ENCODE measurements around the gene CNIH2.
"Not testable (repeated sequence)": the region's sequence is repeated elsewhere in the genome, so short reads cannot be mapped to it uniquely, and the experiment has no call there.

The CNIH2 gene

DNA sequence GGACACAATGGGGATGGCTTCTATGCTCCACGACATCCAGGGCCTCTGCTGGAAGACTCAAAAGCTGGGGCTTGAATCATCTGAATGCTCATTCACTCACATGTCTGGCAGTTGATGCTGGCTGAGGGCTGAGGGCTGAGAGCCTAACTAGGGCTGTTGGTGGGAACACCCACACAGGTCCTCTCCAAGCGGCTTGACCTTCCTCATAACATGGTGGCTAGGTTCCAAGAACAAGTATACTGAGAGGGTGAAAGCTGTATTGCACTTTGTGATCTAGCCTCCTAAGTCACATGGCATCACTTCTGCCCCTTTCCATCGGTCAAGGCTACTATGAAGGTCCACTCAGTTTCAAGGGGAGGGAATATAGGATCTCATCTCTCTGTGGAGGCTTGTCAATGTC, 21.2 kb downstream of the CNIH2 start:
- Mint-ChIP-seq H3K36me3 (ENCODE audit: low read depth) (no peaks in the 10 kb centered on the region), H3K27me3 (peaks cover 3% of the 10 kb centered on the region), H3K9me3 (no peaks in the 10 kb centered on the region), H3K4me3 (no peak overlapping the region), H3K27ac (no peak overlapping the region), H3K4me1 (ENCODE audit: low read depth) (no peaks in the 10 kb centered on the region)
- DNase-seq, result no peak

DNA sequence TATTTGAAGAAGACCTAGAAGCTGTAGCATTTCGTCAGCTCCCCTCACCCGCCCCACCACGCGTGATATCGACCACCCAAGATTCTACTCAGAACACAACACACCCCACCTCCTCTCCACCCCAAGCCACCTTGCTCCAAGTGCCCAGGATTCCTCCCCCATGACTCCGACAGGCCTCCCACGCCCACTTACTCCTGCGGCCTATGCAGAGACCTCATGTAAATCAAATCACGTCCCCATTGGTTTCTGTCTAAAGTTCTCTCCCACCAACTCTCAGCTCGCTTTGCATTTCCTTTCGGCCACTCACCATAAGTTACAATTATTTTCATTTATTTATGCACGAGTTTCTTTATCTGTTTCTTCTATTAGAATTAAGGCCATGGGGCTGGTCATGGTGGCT, 24.7 kb downstream of the CNIH2 start:
- Mint-ChIP-seq H3K9me3 (no peaks in the 10 kb centered on the region), H3K27ac (no peak overlapping the region), H3K4me3 (no peak overlapping the region), H3K27me3 (no peaks in the 10 kb centered on the region), H3K36me3 (ENCODE audit: low read depth) (no peaks in the 10 kb centered on the region), H3K4me1 (ENCODE audit: low read depth) (no peaks in the 10 kb centered on the region)
- no peak for DNase-seq

DNA sequence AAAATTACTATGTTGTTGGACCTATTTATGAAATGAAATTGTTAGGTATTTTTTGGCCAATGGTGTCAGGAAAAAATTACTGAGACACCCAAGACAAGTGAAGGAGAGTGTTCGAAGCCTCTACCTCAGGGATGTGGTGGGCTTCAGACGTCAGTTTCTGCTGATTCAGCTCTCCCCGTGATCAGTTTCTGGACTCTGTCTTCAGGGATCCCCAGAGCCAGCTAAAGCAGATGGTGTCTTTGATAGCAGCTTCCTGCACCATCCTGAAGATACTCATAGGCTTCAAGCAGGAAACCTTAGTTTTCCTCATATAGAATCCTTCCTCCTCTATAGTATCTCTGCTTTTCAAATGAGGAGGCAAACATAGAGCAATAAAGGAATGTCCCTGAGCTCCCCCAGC, 31.5 kb downstream of the CNIH2 start:
- Mint-ChIP-seq H3K9me3 (no peaks in the 10 kb centered on the region), H3K4me3 (no peak overlapping the region), H3K27ac (no peak overlapping the region), H3K27me3 (no peaks in the 10 kb centered on the region), H3K4me1 (ENCODE audit: low read depth) (peaks cover 24% of the 10 kb centered on the region), H3K36me3 (ENCODE audit: low read depth) (no peaks in the 10 kb centered on the region)
- no peak for DNase-seq

DNA sequence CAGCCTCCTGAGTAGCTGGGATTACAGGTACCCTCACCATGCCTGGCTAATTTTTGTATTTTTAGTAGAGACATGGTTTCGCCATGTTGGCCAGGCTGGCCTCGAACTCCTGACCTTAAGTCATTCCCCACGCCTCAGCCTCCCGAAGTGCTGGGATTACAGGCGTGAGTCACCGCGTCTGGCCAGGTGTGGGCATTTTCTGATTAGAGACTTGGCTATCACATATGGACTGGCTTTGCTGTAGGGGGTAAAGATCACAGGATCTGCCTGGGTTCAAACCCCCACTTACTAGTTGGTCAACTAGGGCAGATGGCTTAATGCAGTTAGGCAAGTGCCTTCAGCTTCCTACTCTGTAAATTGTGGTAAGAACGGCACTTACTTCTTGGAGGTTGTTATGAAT, 32.3 kb downstream of the CNIH2 start:
- Mint-ChIP-seq H3K27me3 (no peaks in the 10 kb centered on the region), H3K9me3 (no peaks in the 10 kb centered on the region), H3K36me3 (ENCODE audit: low read depth) (no peaks in the 10 kb centered on the region), H3K4me3 (no peak overlapping the region), H3K4me1 (ENCODE audit: low read depth) (peaks cover 31% of the 10 kb centered on the region), H3K27ac (no peak overlapping the region)
- DNase-seq, result no peak

DNA sequence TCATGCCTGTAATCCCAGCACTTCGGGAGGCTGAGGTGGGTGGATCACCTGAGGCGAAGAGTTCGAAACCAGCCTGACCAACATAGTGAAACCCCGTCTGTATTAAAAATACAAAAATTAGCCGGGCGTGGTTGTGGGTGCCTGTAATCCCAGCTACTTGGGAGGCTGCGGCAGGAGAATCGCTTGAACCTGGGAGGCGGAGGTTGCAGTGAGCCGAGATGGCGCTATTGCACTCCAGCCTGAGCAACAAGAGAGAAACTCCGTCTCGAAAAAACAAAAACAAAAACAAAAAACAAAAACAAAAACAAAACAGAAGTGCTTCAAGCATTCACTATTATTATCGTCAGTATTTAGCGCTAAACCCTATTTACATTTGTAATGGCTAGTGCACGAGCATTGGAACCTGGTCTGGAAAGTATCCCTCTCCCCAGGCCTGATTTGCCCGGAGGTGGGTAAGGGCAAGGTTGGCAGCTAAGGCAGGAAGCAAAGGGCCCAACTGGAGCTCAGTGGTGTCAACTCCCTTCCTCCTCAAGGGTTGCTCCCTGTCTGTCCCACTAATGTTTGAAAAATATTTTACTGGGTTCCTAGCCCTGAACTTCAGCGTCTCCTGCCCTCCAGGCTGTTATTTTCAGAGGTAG, 32.9 kb downstream of the CNIH2 start:
- H3K27ac Mint-ChIP-seq; H3K9me3 Mint-ChIP-seq; H3K4me3 Mint-ChIP-seq; DNase-seq; H3K36me3 Mint-ChIP-seq (ENCODE audit: low read depth); H3K27me3 Mint-ChIP-seq: not testable (repeated sequence)
- H3K4me1 Mint-ChIP-seq (ENCODE audit: low read depth), result peaks cover 37% of the 10 kb centered on the region

DNA sequence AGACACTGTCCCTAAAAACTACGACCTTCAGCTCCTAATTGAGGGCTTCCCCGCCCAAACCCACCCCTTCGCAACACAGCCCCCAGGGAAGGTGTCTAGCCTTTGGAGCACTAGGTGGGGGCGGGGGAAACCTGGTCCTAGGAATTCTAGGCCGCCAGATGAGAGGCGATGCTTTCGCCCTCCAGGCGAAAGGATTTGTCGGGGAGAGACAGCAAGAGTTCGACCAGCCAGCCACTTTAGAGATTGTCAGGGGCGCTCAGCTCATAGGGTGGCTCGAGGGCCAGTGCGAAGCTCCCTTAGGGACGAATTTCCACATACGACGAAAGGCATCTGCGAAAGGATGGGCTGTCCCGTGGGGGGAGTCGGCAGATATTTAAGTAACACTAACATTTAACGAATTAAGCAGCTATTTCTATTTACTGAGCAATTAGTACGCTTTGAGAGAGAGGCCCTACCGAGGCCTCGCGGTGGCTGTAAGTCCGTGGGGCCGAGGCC, 33.5 kb downstream of the CNIH2 start:
- Mint-ChIP-seq H3K36me3 (ENCODE audit: low read depth) (no peaks in the 10 kb centered on the region), H3K4me3 (peak overlapping the region; percentile 82), H3K9me3 (no peaks in the 10 kb centered on the region), H3K27me3 (no peaks in the 10 kb centered on the region), H3K4me1 (ENCODE audit: low read depth) (peaks cover 41% of the 10 kb centered on the region), H3K27ac (peak overlapping the region; percentile 99)
- no peak for DNase-seq

DNA sequence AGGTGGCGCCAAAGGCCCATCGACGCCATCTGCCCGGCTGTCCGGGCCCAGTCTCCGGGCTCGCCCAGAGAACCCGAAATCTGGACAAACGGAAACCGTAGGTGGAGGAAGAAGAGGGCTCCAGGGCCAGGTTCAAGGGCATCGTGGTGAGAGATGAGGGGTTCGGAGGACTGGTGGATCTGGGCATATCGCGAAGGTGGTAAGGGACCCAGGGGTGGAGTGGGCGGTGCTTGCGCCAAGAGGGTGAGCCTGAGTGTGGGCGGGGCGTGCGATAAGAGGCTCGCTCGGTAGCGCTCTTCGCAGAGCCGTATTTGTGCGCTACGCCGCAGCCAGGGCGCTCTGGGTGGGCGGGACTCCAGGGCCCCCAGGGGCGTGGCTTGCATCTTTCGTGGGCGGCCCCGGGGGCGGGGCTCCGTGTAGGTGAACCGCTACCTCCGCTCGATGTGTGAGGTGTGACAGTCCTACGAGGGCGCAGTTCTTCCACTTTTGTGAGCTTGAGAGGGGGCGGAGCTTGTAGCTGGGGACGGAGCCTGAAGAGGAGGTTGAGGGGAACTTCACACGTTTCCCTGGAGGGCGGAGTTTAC, 34.1 kb downstream of the CNIH2 start:
- Mint-ChIP-seq H3K27me3 (no peaks in the 10 kb centered on the region), H3K36me3 (ENCODE audit: low read depth) (no peaks in the 10 kb centered on the region), H3K27ac (peak overlapping the region; percentile 99), H3K4me3 (peak overlapping the region; percentile 82), H3K9me3 (no peaks in the 10 kb centered on the region), H3K4me1 (ENCODE audit: low read depth) (peaks cover 41% of the 10 kb centered on the region)
- peak; percentile 99 for DNase-seq

DNA sequence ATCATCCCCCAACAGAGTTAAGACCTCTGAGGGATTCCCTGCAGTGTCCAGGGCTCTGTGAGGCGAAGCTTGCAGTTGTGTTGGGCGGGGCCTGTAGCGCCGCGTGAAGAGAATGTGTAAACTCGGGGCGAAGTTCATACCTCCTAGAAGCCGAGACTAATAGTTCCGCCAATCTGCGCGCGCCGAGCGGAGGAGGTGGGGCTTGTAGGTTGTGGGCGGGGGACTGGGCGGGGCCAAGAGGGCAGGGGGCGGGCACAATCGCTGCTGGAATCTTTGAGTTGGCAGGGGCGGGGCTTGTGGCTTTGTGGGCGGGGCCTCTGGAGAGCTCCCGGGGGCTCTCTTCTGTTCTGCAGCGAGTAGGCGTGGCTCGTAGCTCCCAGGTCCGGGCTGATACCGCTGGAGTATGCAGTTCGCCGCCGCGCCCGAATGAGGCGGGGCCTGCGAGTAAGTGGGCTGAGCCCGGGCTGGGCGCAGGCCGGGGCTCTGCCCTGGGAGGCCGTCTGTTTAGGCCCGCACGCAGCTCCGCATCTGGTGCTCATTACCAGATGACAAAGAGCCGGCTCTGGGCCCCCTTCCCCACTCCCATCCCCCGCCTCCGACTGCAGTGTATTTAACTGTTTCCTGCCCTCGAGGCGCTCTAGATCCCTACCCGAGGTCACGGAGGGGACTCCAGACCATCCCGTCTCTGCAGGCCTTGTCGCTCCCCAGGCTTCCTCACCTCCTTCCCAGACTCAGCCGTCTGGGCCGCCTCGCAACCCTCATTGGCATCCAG, 34.8 kb downstream of the CNIH2 start:
- peak; percentile 97 for DNase-seq
- H3K27me3 Mint-ChIP-seq, result no peaks in the 10 kb centered on the region
- H3K4me3 Mint-ChIP-seq, result peak overlapping the region; percentile 82
- H3K9me3 Mint-ChIP-seq, result no peaks in the 10 kb centered on the region
- no peaks in the 10 kb centered on the region for H3K36me3 Mint-ChIP-seq (ENCODE audit: low read depth)
- H3K27ac Mint-ChIP-seq, result peak overlapping the region; percentile 99
- peaks cover 48% of the 10 kb centered on the region for H3K4me1 Mint-ChIP-seq (ENCODE audit: low read depth)

DNA sequence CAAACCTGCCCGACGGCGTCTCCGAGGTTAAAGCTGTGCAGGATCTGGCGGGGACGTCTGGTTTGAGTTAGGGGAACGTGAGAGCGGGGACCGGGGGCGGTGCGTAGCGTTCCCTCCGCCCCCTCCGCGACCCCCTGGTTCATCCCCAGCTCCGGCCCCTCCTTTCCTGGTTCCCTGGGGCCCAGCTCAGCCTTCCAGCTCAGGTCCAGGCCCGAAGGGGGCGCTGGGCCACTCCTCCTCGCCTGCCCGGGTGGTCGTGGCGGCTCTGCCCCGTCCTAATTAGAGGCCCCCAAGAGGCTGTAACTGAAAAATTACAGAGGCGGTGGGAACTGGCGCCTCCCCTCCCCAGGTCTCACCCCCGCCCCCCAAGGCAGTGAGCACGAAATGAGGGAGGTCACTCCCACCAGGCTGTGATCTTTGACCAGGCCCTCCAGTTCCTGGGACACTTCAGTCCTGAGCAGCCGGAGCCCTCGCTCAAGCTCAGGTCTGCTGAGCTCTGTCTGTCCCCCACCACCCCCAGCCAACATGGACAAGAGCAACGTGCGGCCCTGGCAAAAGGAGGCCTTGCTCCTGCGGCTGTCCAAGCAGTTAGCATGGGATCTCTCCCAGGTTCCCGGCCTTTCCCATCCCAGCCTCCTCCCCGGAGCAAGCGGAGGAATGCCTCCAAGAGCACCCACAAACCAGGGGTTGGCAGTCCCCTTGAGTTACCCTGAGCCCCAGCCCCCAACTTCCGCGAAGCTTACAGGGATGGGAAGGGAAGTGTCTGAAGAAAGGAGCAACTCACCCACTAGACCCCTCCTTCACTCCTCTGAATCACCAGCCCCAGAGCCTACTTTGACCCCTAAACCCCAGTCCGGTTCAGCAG, 35.6 kb downstream of the CNIH2 start:
- H3K9me3 Mint-ChIP-seq, result no peaks in the 10 kb centered on the region
- no peak for DNase-seq
- peak overlapping the region; percentile 82 for H3K4me3 Mint-ChIP-seq
- no peaks in the 10 kb centered on the region for H3K36me3 Mint-ChIP-seq (ENCODE audit: low read depth)
- H3K27me3 Mint-ChIP-seq, result no peaks in the 10 kb centered on the region
- H3K27ac Mint-ChIP-seq, result peak overlapping the region; percentile 99
- peaks cover 56% of the 10 kb centered on the region for H3K4me1 Mint-ChIP-seq (ENCODE audit: low read depth)

DNA sequence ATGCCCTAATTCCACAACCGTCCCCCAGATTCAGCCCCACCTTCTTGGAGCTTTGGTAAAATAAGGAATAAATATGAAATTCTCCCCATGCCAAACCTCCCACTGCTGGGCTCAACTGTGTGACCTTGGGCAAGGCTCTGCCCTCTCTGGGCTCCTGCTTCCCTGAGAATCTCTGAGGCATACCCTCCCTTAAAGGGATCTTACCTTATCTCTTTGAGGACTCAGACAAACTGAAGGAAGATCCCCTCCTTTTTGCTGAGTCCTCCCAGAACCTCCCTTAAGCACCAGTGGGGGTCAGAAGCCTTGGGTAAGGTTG, 36.2 kb downstream of the CNIH2 start:
- Mint-ChIP-seq H3K9me3 (no peaks in the 10 kb centered on the region), H3K4me3 (peak overlapping the region; percentile 46), H3K27ac (peak overlapping the region; percentile 79), H3K4me1 (ENCODE audit: low read depth) (peaks cover 62% of the 10 kb centered on the region), H3K27me3 (no peaks in the 10 kb centered on the region), H3K36me3 (ENCODE audit: low read depth) (no peaks in the 10 kb centered on the region)
- no peak for DNase-seq

DNA sequence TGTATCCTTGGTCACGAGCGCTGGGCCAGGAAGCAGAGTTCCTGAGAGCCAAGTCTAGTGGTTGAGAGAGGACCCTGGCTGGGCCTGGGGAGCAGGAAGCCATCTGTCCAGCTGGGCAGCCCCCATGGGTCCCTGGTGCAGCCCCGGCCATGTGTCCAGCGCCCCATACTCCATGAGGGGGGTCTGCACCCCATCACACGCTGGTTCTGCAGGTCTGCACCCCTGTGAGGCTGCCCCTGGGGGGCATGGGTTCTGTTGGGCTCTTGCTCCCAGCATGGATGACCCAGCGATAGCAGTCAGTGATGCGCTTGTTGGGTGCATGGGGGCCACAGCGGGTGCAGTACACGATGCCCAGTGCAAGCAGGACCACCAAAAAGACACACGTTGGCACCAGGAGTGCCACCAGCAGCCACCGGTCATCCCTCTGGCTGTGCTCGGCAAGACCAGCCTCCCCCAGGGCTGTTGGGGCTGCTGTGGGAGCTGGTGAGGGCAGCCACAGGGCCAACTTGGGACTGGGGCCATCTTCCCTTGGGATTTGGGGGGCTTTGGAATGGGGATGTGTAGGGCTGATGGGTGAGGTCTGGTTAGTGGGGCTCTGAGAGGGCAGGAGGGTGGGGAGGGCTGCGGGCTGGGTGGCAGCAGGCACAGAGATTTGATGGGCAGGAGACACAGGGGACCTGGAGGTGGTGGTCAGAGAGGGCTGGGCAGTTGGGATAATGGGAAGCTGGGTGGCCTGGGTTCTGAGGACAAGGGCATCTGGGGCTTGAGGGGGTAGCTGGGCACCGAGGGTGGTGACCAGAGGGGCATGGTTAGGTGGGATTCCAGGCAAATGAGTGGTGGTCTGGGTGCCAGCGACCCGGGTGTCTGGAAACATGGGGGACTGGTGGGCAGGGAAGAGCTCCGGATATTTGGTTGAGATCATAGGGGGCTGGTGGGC, 36.9 kb downstream of the CNIH2 start:
- DNase-seq, result no peak
- Mint-ChIP-seq H3K4me3 (no peak overlapping the region), H3K27ac (peak overlapping the region; percentile 8), H3K27me3 (no peaks in the 10 kb centered on the region), H3K9me3 (no peaks in the 10 kb centered on the region), H3K4me1 (ENCODE audit: low read depth) (peaks cover 65% of the 10 kb centered on the region), H3K36me3 (ENCODE audit: low read depth) (no peaks in the 10 kb centered on the region)

DNA sequence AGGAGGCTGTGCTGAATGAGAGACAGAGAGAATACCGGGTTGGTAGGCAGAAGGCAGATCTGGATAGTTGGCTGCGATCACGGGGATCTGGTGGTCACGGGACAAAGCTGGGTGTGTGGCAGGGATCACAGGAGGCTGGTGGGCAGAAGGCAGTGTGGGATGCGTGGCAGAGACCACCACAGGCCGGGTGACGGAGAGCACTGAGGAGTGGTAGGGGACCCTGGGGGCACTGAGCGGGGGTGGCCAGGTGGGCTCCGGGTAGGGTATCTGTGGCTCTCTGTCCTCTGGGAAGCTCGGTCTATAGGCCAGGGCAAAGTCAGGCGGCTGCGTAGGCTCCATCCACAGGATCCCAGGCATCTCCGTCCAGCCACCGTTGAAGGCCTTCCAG, 37.5 kb downstream of the CNIH2 start:
- peak overlapping the region; percentile 8 for H3K27ac Mint-ChIP-seq
- no peaks in the 10 kb centered on the region for H3K36me3 Mint-ChIP-seq (ENCODE audit: low read depth)
- no peak for DNase-seq
- peaks cover 69% of the 10 kb centered on the region for H3K4me1 Mint-ChIP-seq (ENCODE audit: low read depth)
- no peaks in the 10 kb centered on the region for H3K27me3 Mint-ChIP-seq
- peak overlapping the region; percentile 51 for H3K4me3 Mint-ChIP-seq
- no peaks in the 10 kb centered on the region for H3K9me3 Mint-ChIP-seq

DNA sequence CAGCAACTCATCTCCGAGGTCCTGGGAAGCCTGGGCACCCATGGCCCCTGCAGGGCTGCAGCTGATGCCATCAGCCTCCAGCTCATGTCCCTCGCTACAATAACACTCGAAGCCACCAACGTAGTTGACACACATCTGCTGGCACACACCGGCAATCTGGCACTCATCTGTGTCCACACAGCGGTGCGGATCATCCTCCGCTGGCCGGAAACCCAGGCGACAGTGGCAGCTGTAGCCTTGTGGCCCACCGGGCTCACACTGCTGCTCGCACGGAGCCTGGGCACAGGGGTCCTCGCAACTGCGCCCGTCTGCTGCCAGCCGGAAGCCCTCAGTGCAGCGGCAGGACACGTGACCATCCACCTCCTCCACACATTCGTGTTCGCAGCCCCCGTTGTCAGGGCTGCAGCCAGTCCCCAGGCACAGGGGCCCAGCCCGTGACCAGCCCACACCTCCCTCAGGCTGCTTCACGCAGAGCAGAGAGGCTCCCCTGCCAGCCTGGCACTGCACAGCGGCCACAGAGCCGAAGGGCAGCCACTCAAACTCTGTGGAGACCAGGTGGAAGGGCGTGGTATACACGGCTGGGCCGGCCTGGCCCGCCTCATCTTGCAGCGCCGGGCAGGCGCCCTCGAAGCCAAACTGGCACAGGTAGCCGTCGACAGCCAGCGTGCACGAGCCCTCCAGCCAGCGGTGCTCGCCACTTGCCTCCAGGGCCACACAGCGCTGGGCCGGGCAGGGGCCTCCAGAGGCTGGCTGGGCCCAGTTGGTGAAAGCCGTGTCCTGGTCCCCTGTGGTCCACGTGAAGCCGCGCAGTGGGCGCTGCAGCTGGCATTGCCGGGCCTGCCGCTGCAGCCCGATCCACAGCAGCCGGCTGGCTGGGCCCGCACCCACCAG, 38.2 kb downstream of the CNIH2 start:
- DNase-seq, result no peak
- Mint-ChIP-seq H3K36me3 (ENCODE audit: low read depth) (no peaks in the 10 kb centered on the region), H3K27ac (peak overlapping the region; percentile 5), H3K27me3 (no peaks in the 10 kb centered on the region), H3K9me3 (no peaks in the 10 kb centered on the region), H3K4me3 (peak overlapping the region; percentile 51), H3K4me1 (ENCODE audit: low read depth) (peaks cover 69% of the 10 kb centered on the region)

All from activated T-cell treated with anti-CD3 and anti-CD28 coated beads, Interleukin-2, amount 50 U/mL, for 24 hours (primary cell).